OCI-LY7 (cell line): ENCODE measurements around the gene PGAP6. TPM values are rescaled to one million over a fixed set of nuclear protein-coding genes. Genes with fewer than 3 reads are reported as not detected.

ENCODE experiments used
- BruUV-seq: library from RNA; stranded (reverse); fragments of 400-500 nt; replicated peaks from 2 replicates; lab custom pipeline; 2021; lab: Mats Ljungman, UMichigan
- CTCF ChIA-PET: fragments of 300-600 bp; sonication (Branson Sonifier 250); formaldehyde crosslinking; loops from one replicate; lab custom pipeline; 2022; ENCODE audit warnings: antibody characterized with exemption; ENCODE audit not compliant: unreplicated experiment; lab: Charles Lee
- POLR2A ChIA-PET: fragments of 300-600 bp; sonication (Branson Sonifier 250); formaldehyde crosslinking; loops from one replicate; lab custom pipeline; 2022; ENCODE audit warnings: antibody characterized with exemption; lab: Charles Lee
- DNase-seq: peaks from one replicate; pipeline ENCODE4 v3.0.0-alpha.2; 2015; ENCODE audit warnings: low spot score
- H2AFZ ChIP-seq: fragments of 200-600 bp; sonication (generic), shearing (Covaris generic); 2 replicates; pipeline ENCODE4 v1.6.1; 2014; ENCODE audit warnings: mild to moderate bottlenecking, antibody characterized with exemption, low read length, moderate library complexity
- H3K27ac ChIP-seq: fragments of 200-600 bp; sonication (generic); 2 replicates; pipeline ENCODE4 v1.5.1; 2014; ENCODE audit warnings: mixed run types, low read depth, mild to moderate bottlenecking, moderate library complexity, low read length, inconsistent platforms; ENCODE audit not compliant: poor library complexity, severe bottlenecking
- H3K36me3 ChIP-seq: fragments of 200-600 bp; sonication (generic); 2 replicates; pipeline ENCODE4 v1.6.1; 2014; ENCODE audit warnings: mild to moderate bottlenecking, antibody characterized with exemption, low read length, moderate library complexity, mixed read lengths; ENCODE audit not compliant: insufficient read depth
- H3K4me1 ChIP-seq: fragments of 200-600 bp; sonication (generic); 2 replicates; pipeline ENCODE4 v1.5.1; 2014; ENCODE audit warnings: mild to moderate bottlenecking, low read length; ENCODE audit not compliant: insufficient read depth, poor library complexity, severe bottlenecking
- H3K4me2 ChIP-seq: fragments of 200-600 bp; sonication (generic); 2 replicates; pipeline ENCODE4 v1.6.1; 2014; ENCODE audit warnings: mild to moderate bottlenecking, low read length
- H3K4me3 ChIP-seq: fragments of 200-600 bp; sonication (generic); 2 replicates; pipeline ENCODE4 v1.5.1; 2014; ENCODE audit warnings: mild to moderate bottlenecking, low read depth, low read length; ENCODE audit not compliant: poor library complexity, severe bottlenecking
- H3K79me2 ChIP-seq: fragments of 200-600 bp; sonication (generic); 2 replicates; pipeline ENCODE4 v1.6.1; 2016; ENCODE audit warnings: low read depth, mild to moderate bottlenecking, low read length, moderate library complexity, mixed read lengths; ENCODE audit not compliant: insufficient read depth
- H3K9me2 ChIP-seq: fragments of 200-600 bp; sonication (generic); 2 replicates; pipeline ENCODE4 v1.6.1; 2016; ENCODE audit warnings: mild to moderate bottlenecking, low read length, mixed read lengths; ENCODE audit not compliant: insufficient read depth
- H3K9me3 ChIP-seq: fragments of 200-600 bp; sonication (generic); 2 replicates; pipeline ENCODE4 v1.6.1; 2014; ENCODE audit warnings: mild to moderate bottlenecking, mixed run types, low read length, mixed read lengths
- H4K20me1 ChIP-seq: fragments of 200-600 bp; sonication (generic); 2 replicates; pipeline ENCODE4 v1.6.1; 2014; ENCODE audit warnings: mild to moderate bottlenecking, antibody characterized with exemption, low read length, moderate library complexity, mixed read lengths; ENCODE audit not compliant: insufficient read depth
- EZH2phosphoT487 ChIP-seq: fragments of 200-600 bp; sonication (generic); IDR thresholded peaks from 2 replicates; pipeline ENCODE4 v1.6.1; 2018; ENCODE audit warnings: low read depth, borderline replicate concordance, mild to moderate bottlenecking, mixed run types, antibody characterized with exemption, low read length, moderate library complexity, mixed read lengths
- intact Hi-C: fragments of 100-400 bp; cut with micrococcal nuclease; formaldehyde crosslinking; loops from one replicate; pipeline ENCODE4 v1.10.0; 2022; ENCODE audit not compliant: unreplicated experiment
- total RNA-seq, 2 experiments: library from RNA; depleted of rRNA in 1 of 2; stranded (reverse); fragments of >200 nt in 1 of 2; shearing (Covaris generic) in 1 of 2; gene quantifications; 2 replicates each; pipeline ENCODE4 v1.2.3, GENCODE V29; 2014 to 2022
- TF ChIP-seq, protein P1 (sequence below): fragments of 200-600 bp; sonication (generic); conservative IDR thresholded peaks from 2 replicates; pipeline ENCODE4 v1.5.1; 2014; ENCODE audit warnings: mild to moderate bottlenecking, antibody characterized with exemption, low read length, moderate library complexity, mixed read lengths

Gene PGAP6
- total RNA-seq, 2 experiments from 2014 or later, result 41.2 to 50.6 TPM

GRCh38 chr16:324451-325334 lies 57.1 kb downstream of the PGAP6 start:
- no peak for TF ChIP-seq EZH2phosphoT487
- TF ChIP-seq, protein P1, sequence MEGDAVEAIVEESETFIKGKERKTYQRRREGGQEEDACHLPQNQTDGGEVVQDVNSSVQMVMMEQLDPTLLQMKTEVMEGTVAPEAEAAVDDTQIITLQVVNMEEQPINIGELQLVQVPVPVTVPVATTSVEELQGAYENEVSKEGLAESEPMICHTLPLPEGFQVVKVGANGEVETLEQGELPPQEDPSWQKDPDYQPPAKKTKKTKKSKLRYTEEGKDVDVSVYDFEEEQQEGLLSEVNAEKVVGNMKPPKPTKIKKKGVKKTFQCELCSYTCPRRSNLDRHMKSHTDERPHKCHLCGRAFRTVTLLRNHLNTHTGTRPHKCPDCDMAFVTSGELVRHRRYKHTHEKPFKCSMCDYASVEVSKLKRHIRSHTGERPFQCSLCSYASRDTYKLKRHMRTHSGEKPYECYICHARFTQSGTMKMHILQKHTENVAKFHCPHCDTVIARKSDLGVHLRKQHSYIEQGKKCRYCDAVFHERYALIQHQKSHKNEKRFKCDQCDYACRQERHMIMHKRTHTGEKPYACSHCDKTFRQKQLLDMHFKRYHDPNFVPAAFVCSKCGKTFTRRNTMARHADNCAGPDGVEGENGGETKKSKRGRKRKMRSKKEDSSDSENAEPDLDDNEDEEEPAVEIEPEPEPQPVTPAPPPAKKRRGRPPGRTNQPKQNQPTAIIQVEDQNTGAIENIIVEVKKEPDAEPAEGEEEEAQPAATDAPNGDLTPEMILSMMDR, result no peak
- ChIA-PET POLR2A (no interaction called here), CTCF (no interaction called here)
- Histone ChIP-seq H3K9me3 (no peaks in the 10 kb centered on the region), H3K36me3 (no peaks in the 10 kb centered on the region), H3K4me1 (peaks cover 26% of the 10 kb centered on the region), H4K20me1 (no peaks in the 10 kb centered on the region; the same call in 1 of the 2 replicates), H3K9me2 (no peaks in the 10 kb centered on the region), H3K27ac (no peak overlapping the region), H2AFZ (no peak overlapping the region), H3K4me2 (peak overlapping the region; percentile 45), H3K79me2 (no peaks in the 10 kb centered on the region; the same call in 1 of the 2 replicates), H3K4me3 (no peak overlapping the region)
- peak; percentile 14 for DNase-seq
- intact Hi-C loops, result no loop called here
- no TSS peak for BruUV-seq

- Histone ChIP-seq H3K36me3 (no peaks in the 10 kb centered on the region), H3K27ac (no peak overlapping the region), H3K4me2 (peak overlapping the region; percentile 37), H3K9me2 (no peaks in the 10 kb centered on the region), H4K20me1 (no peaks in the 10 kb centered on the region; the same call in 1 of the 2 replicates), H3K79me2 (no peaks in the 10 kb centered on the region; the same call in 1 of the 2 replicates), H3K4me3 (no peak overlapping the region), H3K4me1 (peaks cover 26% of the 10 kb centered on the region), H2AFZ (no peak overlapping the region), H3K9me3 (no peaks in the 10 kb centered on the region)
- no peak for DNase-seq
- POLR2A ChIA-PET, result no interaction called here
- CTCF ChIA-PET, result no interaction called here
- no TSS peak for BruUV-seq
- TF ChIP-seq EZH2phosphoT487, result no peak
- TF ChIP-seq, protein P1, result no peak
- intact Hi-C loops, result no loop called here
Observed at GRCh38 chr16:324201-324450, 57.7 kb downstream of the PGAP6 start.

DNA sequence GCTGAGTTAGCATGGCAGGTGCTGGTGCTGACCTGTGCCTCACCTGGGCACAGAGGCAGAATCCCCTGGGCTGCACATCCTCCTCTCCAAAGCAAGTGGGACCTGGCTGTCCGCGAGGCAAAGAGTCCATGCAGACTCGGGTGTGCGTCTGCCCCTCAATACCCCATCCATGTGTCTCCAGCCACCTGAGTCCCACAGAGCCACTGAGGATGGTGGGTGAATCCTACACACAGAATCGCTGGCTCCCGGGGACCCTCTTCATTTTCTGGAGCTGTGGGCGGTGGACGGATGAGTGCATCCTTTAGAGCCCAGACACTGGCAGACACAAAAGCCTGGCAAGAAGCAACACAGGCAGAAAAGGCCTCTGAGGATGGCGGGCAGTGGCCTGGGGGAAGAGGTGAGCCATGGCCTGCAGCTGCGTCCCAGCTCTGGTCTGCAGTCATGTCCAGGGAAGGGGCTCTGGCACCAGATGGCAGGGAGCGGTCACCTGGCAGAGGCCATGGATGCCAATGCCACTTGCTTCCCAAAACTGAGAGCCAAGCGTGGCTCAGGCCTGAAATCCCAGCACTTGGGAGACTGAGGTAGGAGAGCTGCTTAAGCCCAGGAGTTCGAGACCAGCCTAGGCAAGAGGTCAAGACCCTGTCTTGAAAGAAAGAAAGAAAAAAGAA lies 59.2 kb downstream of the PGAP6 start:
- TF ChIP-seq, protein P1, result no peak
- no peak for TF ChIP-seq EZH2phosphoT487
- no peak for DNase-seq
- Histone ChIP-seq H3K36me3 (no peaks in the 10 kb centered on the region), H4K20me1 (peaks cover 4% of the 10 kb centered on the region; the same call in 1 of the 2 replicates), H2AFZ (no peak overlapping the region), H3K4me3 (no peak overlapping the region), H3K9me2 (no peaks in the 10 kb centered on the region), H3K4me2 (no peak overlapping the region), H3K9me3 (no peaks in the 10 kb centered on the region), H3K27ac (no peak overlapping the region), H3K4me1 (peaks cover 26% of the 10 kb centered on the region), H3K79me2 (no peaks in the 10 kb centered on the region; the same call in 1 of the 2 replicates)
- ChIA-PET POLR2A (no interaction called here), CTCF (no interaction called here)
- intact Hi-C loops, result no loop called here
- BruUV-seq, result no TSS peak
